GM18499 (cell line): ENCODE data around the gene TLCD3B.
A peak's percentile ranks its signal among the peaks of the same experiment; 100 is the strongest.

Experiments used
- ATAC-seq: cut with Tn5 transposase; IDR thresholded peaks from one replicate; pipeline ENCODE4 v1.9.1; 2021; ENCODE audit warnings: moderate number of reproducible peaks; ENCODE audit not compliant: insufficient read depth, unreplicated experiment

The TLCD3B gene, protein sequence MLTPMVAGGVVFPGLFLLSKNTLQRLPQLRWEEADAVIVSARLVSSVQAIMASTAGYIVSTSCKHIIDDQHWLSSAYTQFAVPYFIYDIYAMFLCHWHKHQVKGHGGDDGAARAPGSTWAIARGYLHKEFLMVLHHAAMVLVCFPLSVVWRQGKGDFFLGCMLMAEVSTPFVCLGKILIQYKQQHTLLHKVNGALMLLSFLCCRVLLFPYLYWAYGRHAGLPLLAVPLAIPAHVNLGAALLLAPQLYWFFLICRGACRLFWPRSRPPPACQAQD

GRCh38 chr16:30030841-30031413, at the start of gene TLCD3B:
Gene TLCD3B (minus strand): TSS chr16:30031271. CDS start chr16:30030527, 744 bp downstream.
- ATAC-seq = no peak

GRCh38 chr16:30079480-30079879, 48.4 kb upstream of the TLCD3B start:
- no peak for ATAC-seq

- no peak for ATAC-seq
Observed at GRCh38 chr16:30078744-30079143, 47.7 kb upstream of the TLCD3B start.

GRCh38 chr16:30077656-30078055, 46.6 kb upstream of the TLCD3B start:
- no peak for ATAC-seq

GRCh38 chr16:30076276-30076791, 45.3 kb upstream of the TLCD3B start:
- ATAC-seq = no peak

GRCh38 chr16:30075503-30076275, 44.6 kb upstream of the TLCD3B start, which contains the start of gene PPP4C:
Gene PPP4C (plus strand): TSS chr16:30075994. CDS start chr16:30076378, 384 bp downstream.
- ATAC-seq = no peak

DNA sequence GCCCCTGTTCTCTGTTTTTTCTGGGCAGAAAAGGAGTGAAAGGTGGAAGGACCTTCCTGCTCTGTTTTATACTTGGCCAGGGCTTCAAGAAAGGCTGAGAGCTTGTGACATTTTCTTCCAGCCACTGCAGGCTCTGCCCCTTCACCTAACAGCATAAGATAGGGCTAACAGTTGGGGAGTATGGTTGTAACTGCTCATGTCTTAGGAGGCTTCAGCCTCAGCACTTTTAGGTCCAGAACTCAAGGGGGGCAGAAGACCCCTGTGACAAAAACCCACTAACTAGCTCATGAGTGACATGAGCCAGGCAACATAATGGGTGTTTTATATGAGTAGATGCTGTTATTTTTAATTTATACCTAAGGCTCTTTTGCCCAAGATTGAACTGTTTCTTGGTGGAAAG, 39.4 kb upstream of the TLCD3B start:
- ATAC-seq = no peak

- no peak for ATAC-seq
Observed at GRCh38 chr16:30069611-30070462, 38.8 kb upstream of the TLCD3B start.

DNA sequence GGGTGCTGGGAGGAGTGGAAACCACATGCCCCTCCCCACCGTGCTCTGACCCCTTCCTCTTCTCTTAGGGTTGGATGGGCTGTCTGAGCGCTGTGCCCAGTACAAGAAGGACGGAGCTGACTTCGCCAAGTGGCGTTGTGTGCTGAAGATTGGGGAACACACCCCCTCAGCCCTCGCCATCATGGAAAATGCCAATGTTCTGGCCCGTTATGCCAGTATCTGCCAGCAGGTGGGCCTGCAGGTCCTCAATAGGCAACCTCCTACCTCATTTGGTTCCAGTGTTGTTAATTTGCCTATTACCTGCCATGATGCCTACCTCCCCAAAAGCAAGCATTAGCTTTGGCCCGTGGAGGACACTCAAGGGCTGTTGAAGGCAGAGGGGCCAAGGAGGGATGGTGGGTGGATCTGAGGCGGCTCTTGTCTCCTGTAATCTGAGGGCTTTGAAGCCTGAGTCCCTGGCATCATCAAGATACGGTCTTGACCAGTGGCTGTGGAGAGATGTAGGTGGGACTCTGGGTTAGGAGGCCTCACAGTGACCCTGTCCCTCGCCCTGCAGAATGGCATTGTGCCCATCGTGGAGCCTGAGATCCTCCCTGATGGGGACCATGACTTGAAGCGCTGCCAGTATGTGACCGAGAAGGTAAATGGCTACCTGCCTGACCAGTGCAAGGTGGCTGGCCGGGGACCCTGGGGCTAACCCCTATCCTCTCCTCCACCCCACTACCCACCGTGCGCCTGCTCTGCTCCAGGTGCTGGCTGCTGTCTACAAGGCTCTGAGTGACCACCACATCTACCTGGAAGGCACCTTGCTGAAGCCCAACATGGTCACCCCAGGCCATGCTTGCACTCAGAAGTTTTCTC, 37.9 kb upstream of the TLCD3B start:
- ATAC-seq = no peak

- ATAC-seq = no peak
Observed at GRCh38 chr16:30068333-30068732, 37.3 kb upstream of the TLCD3B start.

GRCh38 chr16:30067584-30067916, 36.5 kb upstream of the TLCD3B start:
- no peak for ATAC-seq

DNA sequence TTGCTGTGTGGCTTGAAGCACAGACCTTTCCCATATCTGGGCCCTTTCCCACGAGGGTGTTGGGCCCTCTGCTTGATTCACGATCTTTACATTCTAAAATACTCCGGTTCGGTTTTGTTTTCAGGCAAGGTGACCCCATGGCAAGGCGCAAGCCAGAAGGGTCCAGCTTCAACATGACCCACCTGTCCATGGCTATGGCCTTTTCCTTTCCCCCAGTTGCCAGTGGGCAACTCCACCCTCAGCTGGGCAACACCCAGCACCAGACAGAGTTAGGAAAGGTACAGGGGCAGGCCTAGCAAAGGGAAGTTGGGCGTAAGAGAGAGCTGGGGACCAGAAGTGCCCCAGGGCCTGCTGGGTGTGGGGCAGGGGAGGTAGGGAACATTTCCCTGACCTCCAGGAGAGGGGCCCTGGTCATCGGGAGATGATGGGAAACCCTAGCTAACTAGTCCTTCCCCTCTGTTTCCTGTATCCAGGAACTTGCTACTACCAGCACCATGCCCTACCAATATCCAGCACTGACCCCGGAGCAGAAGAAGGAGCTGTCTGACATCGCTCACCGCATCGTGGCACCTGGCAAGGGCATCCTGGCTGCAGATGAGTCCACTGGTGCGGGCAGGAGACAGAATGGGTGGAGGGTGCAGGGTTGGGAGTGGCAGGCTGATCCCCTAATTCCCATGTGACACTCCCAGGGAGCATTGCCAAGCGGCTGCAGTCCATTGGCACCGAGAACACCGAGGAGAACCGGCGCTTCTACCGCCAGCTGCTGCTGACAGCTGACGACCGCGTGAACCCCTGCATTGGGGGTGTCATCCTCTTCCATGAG, 35.9 kb upstream of the TLCD3B start:
- ATAC-seq = no peak

DNA sequence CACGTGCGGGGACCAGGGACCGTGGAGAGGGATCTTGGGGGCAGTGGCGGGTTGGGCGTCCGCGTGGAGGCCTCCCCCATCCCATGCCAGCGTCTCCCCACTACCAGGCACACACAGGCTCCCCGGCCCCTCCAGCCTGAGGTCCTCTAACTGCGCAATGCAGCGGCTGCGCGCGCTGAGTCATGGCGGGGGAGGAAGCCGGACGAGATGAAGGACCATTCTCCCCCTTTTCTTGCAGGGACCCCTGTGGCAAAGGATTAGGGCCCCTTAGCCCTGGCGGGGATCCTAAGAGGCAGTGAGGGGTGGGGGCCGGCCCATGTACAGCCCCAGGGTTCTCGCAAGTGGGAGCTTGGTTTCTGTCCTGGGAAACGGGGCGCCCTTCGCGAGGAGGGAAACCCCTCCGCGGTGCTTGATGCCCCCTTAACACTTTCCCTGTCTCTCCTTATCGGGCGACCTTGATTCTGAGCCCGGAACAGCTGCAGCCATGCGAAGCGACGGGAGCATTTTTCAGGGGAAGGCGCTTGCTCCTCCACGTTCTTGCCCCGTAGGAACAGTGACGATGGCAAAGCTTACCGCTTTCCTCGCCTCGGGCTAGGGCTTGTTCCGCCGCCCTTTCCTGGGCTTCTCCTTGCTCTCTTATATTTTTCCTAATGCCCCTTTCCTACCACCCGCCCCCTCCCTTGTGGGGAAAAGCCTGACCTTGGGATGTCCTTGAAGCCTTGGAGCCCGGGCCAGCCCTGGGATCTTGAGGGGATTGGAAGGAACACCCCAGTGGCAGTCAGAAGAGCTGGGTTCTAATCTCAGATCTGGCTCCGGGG, 35.1 kb upstream of the TLCD3B start:
- no peak for ATAC-seq

DNA sequence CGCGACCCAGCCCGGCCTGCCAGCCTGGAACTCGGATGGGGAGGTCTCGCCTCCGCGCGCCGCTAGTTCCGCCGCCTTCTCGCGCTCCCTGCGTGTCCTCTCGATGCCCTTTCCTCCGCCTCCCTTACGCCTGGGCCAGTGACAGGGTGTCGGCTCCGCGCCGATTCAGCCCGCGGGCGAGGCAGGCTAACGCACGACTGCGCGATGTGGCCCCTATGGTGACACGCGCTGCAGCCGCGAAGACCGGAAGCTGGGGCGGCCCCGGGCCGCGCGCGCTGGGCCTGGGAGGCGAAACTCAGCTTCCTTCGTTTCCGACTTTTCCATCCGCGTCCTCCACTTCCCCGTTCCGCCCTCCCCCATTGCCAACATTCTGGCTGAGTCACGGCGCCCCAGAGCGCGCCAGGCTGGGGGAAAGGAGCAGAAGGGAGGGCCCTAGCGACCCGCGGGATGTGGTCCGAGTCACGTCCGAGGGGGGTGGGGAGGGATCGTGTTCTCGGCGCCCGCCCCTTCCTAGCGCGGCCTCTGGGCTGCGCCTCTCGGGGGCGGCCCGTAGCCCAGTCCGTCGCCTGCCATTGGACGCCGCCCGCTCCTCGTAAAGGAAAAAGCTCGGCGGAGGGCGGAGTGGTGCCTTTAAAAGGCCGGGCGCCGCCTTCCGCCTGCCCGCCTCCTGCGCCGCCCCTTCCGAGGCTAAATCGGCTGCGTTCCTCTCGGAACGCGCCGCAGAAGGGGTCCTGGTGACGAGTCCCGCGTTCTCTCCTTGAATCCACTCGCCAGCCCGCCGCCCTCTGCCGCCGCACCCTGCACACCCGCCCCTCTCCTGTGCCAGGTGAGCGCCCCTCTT, 34.3 kb upstream of the TLCD3B start, which contains the start of gene ALDOA:
ALDOA (plus strand) TSS at position 659 of the 841 bp plus-strand sequence. CDS start 1,138 bp downstream, outside the sequence.
- peak; percentile 47 for ATAC-seq

GRCh38 chr16:30064729-30065101, 33.6 kb upstream of the TLCD3B start:
- ATAC-seq = no peak

DNA sequence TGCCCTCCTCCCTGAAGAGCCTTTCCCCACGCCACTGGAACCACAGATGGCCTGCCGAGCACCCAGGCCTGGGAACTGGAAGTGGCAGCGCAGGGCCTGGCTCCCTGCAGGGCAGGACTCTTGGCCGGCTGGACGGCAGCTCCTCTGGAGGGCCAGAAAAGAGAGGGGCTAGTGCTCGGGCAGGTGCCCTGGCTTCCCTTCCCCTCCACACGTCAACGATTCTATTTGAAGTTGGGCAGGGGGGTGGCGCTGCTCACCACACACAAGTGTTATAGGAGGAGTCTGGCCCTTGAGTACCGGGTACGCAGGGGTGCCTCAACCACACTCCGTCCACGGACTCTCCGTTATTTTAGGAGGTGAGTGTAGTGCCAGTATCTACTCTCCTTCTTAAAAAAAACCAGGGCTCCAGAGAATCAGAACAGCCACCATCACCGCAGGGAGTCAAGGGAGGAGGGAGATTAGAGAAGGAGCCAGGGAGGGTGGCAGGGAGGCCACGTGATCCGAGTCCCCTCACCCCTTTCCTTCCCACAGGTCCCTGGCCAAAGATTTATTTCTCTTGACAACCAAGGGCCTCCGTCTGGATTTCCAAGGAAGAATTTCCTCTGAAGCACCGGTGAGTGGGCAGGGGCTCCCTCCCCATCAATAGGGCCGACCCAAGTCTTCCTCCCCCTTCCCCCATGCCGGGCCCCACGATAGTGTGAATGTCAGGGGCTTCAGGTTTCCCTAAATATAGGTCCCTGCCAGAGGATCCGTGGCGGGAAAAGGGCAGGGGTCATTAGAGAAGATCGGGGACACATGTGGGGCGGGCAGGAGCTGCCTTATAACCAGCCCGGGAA, 33.0 kb upstream of the TLCD3B start:
- no peak for ATAC-seq
